K562 (cell line): Measurements from ENCODE around the gene TMPO. TPM values are rescaled to one million over a fixed set of nuclear protein-coding genes. Genes with fewer than 3 reads are reported as not detected.

Experiments
- C11orf30 ChIP-seq: fragments of 450-650 bp; IDR thresholded peaks from 2 replicates; pipeline ENCODE4 v1.6.1; 2016; ENCODE audit warnings: low read depth, mild to moderate bottlenecking
- GATA2 ChIP-seq: sonication (generic); formaldehyde crosslinking; IDR thresholded peaks from 2 replicates; pipeline ENCODE4 v1.4.0; 2020; ENCODE audit warnings: mild to moderate bottlenecking, missing genetic modification reagents
- HDAC6 ChIP-seq: IDR thresholded peaks from 2 replicates; pipeline ENCODE4 v1.6.1; 2012; ENCODE audit warnings: low read depth, mild to moderate bottlenecking, control low read depth, inconsistent platforms, low read length, moderate library complexity
- MEF2A ChIP-seq: IDR thresholded peaks from 2 replicates; pipeline ENCODE4 v1.6.1; 2011; ENCODE audit warnings: low read depth, mild to moderate bottlenecking, low read length, moderate library complexity; ENCODE audit not compliant: control insufficient read depth
- RAD51 ChIP-seq: fragments of 450-650 bp; IDR thresholded peaks from 2 replicates; pipeline ENCODE4 v1.7.1; 2016; ENCODE audit warnings: low read depth, mild to moderate bottlenecking, borderline replicate concordance
- TEAD1 ChIP-seq, 2 experiments: fragments of 450-650 bp in 1 of 2; sonication (generic) in 1 of 2; formaldehyde crosslinking; IDR thresholded peaks; 2 replicates each; pipeline versions ENCODE4 v1.4.0 to v1.8.0; 2020 to 2022; ENCODE audit warnings: mild to moderate bottlenecking in 2 of 2, missing genetic modification reagents in 1 of 2
- polyA plus RNA-seq, 8 experiments: library from polyadenylated mRNA; depleted of rRNA in 4 of 8; stranded (reverse) in 5 of 8; unstranded in 3 of 8; fragments of >200 nt; fragmentation: Nextera tagmentation in 2 of 8; fragmentation: Illumina TruSeq in 1 of 8; extraction: Ambion mirVana in 2 of 8; extraction: Trizol in 1 of 8; gene quantifications; 2 replicates each; pipeline versions ENCODE4 v1.2.1 to v1.2.3, GENCODE V29; 2011 to 2014; ENCODE audit warnings: inconsistent platforms in 1 of 8, missing spikeins in 1 of 8
- total RNA-seq, 7 experiments: library from RNA; depleted of rRNA in 6 of 7; stranded (reverse); fragments of >200 nt in 6 of 7; fragmentation: Illumina TruSeq in 2 of 7; extraction: Trizol in 2 of 7; gene quantifications; 2 replicates each; pipeline versions ENCODE4 v1.2.1 to v1.2.3, GENCODE V29; 2011 to 2021; ENCODE audit warnings: low replicate concordance in 1 of 7
- TF ChIP-seq, protein P1 (sequence below): fragments of 450-650 bp; IDR thresholded peaks from 2 replicates; pipeline ENCODE4 v1.6.1; 2017; ENCODE audit warnings: antibody characterized with exemption, mild to moderate bottlenecking
- TF ChIP-seq, protein P2 (sequence below): fragments of 450-650 bp; formaldehyde crosslinking; IDR thresholded peaks from 2 replicates; pipeline ENCODE4 v1.4.0; 2022; ENCODE audit warnings: missing genetic modification characterization
- TF ChIP-seq, protein P3 (sequence below), 2 experiments: IDR thresholded peaks; 2 replicates each; pipeline ENCODE4 v1.6.1; 2011; ENCODE audit warnings: borderline replicate concordance in 1 of 2, control low read depth in 1 of 2, low read depth in 1 of 2, low read length in 1 of 2, mild to moderate bottlenecking in 1 of 2, mixed read lengths in 1 of 2, moderate library complexity in 1 of 2; ENCODE audit not compliant: insufficient read depth in 1 of 2, insufficient read length in 1 of 2, poor library complexity in 1 of 2, severe bottlenecking in 1 of 2; ENCODE audit errors: extremely low read depth in 1 of 2
- TF ChIP-seq, protein P4 (sequence below): fragments of 250-450 bp; sonication (Bioruptor Pico); IDR thresholded peaks from 2 replicates; pipeline ENCODE4 v1.8.0; 2021; ENCODE audit warnings: moderate library complexity, mild to moderate bottlenecking, inconsistent platforms
- TF ChIP-seq, protein P5 (sequence below), 2 experiments: fragments of 150-350 bp in 1 of 2; IDR thresholded peaks; 2 replicates each; pipeline ENCODE4 v1.6.1; 2012 to 2016; ENCODE audit warnings: low read depth in 2 of 2, low read length in 2 of 2, mild to moderate bottlenecking in 1 of 2, moderate library complexity in 1 of 2
- TF ChIP-seq, protein P6 (sequence below): fragments of 250-450 bp; sonication (Bioruptor Pico); IDR thresholded peaks from 2 replicates; pipeline ENCODE4 v1.9.0; 2021; ENCODE audit warnings: mild to moderate bottlenecking
- TF ChIP-seq, protein P7 (sequence below): fragments of 250-450 bp; sonication (Bioruptor Pico); IDR thresholded peaks from 2 replicates; pipeline ENCODE4 v1.8.0; 2022; ENCODE audit warnings: moderate library complexity, mild to moderate bottlenecking, inconsistent platforms

Gene TMPO
- total and polyA plus RNA-seq, 9 of the 15 experiments (the other 6 are each of a cell fraction or from before 2014, with no cell fraction given), result 62.1 to 263 (median 182) TPM

DNA sequence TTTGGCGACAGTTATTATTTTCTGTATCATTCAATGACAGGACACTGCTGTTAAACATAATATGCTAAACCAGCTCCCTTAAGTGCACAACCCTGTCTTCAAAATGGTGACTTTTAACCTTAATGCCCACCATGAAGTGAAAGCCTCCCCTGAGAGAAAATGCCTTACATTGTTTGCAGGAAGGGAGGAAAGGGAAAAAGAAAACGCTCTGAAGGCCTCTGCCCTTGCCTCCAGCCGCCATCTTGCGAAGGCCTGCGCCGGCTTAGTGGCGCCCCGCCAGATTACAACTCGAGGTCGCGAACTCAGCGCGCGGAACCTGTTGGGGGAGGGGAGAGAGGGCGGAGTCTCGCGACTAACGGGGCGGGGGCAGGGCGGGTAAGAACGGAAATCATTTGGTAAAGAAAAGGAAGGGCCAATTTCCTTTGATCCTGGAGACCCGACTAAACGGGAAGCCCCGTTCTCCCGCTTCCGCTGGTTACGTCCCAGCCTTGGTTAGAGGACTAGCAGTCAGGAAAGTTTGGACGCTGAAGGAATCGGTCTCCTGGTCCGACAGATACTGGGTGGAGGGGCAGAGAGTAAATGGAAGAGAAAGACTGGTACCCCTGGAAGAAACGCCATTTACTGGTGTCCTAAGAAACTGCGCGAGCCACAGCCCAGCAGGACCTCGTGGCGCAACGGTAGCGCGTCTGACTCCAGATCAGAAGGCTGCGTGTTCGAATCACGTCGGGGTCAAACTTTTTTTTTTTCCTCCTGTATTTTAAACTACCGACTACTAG lies 11.6 kb upstream of the TMPO start (continued):
- TF ChIP-seq, protein P1, sequence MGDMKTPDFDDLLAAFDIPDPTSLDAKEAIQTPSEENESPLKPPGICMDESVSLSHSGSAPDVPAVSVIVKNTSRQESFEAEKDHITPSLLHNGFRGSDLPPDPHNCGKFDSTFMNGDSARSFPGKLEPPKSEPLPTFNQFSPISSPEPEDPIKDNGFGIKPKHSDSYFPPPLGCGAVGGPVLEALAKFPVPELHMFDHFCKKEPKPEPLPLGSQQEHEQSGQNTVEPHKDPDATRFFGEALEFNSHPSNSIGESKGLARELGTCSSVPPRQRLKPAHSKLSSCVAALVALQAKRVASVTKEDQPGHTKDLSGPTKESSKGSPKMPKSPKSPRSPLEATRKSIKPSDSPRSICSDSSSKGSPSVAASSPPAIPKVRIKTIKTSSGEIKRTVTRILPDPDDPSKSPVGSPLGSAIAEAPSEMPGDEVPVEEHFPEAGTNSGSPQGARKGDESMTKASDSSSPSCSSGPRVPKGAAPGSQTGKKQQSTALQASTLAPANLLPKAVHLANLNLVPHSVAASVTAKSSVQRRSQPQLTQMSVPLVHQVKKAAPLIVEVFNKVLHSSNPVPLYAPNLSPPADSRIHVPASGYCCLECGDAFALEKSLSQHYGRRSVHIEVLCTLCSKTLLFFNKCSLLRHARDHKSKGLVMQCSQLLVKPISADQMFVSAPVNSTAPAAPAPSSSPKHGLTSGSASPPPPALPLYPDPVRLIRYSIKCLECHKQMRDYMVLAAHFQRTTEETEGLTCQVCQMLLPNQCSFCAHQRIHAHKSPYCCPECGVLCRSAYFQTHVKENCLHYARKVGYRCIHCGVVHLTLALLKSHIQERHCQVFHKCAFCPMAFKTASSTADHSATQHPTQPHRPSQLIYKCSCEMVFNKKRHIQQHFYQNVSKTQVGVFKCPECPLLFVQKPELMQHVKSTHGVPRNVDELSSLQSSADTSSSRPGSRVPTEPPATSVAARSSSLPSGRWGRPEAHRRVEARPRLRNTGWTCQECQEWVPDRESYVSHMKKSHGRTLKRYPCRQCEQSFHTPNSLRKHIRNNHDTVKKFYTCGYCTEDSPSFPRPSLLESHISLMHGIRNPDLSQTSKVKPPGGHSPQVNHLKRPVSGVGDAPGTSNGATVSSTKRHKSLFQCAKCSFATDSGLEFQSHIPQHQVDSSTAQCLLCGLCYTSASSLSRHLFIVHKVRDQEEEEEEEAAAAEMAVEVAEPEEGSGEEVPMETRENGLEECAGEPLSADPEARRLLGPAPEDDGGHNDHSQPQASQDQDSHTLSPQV, result peak; percentile 75
- TF ChIP-seq, protein P2, sequence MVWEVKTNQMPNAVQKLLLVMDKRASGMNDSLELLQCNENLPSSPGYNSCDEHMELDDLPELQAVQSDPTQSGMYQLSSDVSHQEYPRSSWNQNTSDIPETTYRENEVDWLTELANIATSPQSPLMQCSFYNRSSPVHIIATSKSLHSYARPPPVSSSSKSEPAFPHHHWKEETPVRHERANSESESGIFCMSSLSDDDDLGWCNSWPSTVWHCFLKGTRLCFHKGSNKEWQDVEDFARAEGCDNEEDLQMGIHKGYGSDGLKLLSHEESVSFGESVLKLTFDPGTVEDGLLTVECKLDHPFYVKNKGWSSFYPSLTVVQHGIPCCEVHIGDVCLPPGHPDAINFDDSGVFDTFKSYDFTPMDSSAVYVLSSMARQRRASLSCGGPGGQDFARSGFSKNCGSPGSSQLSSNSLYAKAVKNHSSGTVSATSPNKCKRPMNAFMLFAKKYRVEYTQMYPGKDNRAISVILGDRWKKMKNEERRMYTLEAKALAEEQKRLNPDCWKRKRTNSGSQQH (CRISPR knock-in tag), result 0 out of 2 replicates have a peak, but pooled peaks have one; percentile 79
- TF ChIP-seq, protein P3, sequence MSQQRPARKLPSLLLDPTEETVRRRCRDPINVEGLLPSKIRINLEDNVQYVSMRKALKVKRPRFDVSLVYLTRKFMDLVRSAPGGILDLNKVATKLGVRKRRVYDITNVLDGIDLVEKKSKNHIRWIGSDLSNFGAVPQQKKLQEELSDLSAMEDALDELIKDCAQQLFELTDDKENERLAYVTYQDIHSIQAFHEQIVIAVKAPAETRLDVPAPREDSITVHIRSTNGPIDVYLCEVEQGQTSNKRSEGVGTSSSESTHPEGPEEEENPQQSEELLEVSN (IDR thresholded peaks at IDR 0.05; ENCODE audit: borderline replicate concordance in 1 of 2, extremely low read depth in 1 of 2, insufficient read depth in 1 of 2, insufficient read length in 1 of 2, low read depth in 1 of 2, low read length in 1 of 2, poor library complexity in 1 of 2, severe bottlenecking in 1 of 2), result peak in 1 of 2 experiments; percentile 36
- TF ChIP-seq, protein P4, sequence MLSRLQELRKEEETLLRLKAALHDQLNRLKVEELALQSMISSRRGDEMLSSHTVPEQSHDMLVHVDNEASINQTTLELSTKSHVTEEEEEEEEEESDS, result no peak
- peak; percentile 59 for TF ChIP-seq C11orf30
- TF ChIP-seq, protein P5, sequence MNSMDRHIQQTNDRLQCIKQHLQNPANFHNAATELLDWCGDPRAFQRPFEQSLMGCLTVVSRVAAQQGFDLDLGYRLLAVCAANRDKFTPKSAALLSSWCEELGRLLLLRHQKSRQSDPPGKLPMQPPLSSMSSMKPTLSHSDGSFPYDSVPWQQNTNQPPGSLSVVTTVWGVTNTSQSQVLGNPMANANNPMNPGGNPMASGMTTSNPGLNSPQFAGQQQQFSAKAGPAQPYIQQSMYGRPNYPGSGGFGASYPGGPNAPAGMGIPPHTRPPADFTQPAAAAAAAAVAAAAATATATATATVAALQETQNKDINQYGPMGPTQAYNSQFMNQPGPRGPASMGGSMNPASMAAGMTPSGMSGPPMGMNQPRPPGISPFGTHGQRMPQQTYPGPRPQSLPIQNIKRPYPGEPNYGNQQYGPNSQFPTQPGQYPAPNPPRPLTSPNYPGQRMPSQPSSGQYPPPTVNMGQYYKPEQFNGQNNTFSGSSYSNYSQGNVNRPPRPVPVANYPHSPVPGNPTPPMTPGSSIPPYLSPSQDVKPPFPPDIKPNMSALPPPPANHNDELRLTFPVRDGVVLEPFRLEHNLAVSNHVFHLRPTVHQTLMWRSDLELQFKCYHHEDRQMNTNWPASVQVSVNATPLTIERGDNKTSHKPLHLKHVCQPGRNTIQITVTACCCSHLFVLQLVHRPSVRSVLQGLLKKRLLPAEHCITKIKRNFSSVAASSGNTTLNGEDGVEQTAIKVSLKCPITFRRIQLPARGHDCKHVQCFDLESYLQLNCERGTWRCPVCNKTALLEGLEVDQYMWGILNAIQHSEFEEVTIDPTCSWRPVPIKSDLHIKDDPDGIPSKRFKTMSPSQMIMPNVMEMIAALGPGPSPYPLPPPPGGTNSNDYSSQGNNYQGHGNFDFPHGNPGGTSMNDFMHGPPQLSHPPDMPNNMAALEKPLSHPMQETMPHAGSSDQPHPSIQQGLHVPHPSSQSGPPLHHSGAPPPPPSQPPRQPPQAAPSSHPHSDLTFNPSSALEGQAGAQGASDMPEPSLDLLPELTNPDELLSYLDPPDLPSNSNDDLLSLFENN (IDR thresholded peaks at IDR 0.05; ENCODE audit: low read depth in 2 of 2, low read length in 2 of 2), result peak in 1 of 2 experiments; percentile 75; a peak in 2 of 4 replicates
- TF ChIP-seq, protein P6, sequence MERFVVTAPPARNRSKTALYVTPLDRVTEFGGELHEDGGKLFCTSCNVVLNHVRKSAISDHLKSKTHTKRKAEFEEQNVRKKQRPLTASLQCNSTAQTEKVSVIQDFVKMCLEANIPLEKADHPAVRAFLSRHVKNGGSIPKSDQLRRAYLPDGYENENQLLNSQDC, result no peak
- no peak for TF ChIP-seq GATA2
- 0 out of 4 replicates have a peak, but pooled peaks of 1 of the 2 experiments have one; percentile 12 for TF ChIP-seq TEAD1 (CRISPR knock-in tag; IDR thresholded peaks at IDR 0.05)
- TF ChIP-seq, protein P7, sequence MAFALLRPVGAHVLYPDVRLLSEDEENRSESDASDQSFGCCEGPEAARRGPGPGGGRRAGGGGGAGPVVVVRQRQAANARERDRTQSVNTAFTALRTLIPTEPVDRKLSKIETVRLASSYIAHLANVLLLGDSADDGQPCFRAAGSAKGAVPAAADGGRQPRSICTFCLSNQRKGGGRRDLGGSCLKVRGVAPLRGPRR (CRISPR knock-in tag), result 0 out of 2 replicates have a peak, but pooled peaks have one; percentile 35
- TF ChIP-seq HDAC6, result no peak
- no peak; the same call in 1 of the 2 replicates for TF ChIP-seq RAD51
- TF ChIP-seq MEF2A, result peak; percentile 29; the same call in 1 of the 2 replicates
